EH (cell line): Measurements from ENCODE around the gene PDE4B.
A peak's percentile ranks its signal among the peaks of the same experiment; 100 is the strongest.

Experiments
- DNase-seq: peaks from one replicate; pipeline ENCODE4 v3.0.0-alpha.2; 2015; ENCODE audit warnings: low read depth

Gene PDE4B

GRCh38 chr1:65792669-65793358, at the start of gene PDE4B:
Gene PDE4B, plus strand, starts transcription at chr1:65792895.
- DNase-seq = peak; percentile 48

DNA sequence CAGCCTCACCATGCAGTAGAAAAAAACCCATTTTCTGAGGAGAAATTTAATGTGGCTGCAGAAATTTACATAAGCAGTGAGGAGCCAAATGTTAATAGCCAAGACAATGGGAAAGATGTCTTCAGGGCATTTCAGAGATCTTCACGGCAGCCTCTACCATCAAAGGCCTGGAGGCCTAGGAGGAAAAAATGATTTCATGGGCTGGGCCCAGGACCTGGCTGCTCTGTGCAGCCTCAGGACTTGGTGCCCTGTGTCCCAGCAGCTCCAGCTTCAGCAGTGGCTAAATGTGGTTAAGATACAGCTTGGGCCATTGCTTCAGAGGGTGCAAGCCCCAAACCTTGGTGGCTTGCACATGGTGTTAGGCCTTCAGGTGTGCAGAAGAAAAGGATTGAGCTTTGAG, 48.0 kb upstream of the PDE4B start:
- no peak for DNase-seq

- DNase-seq = no peak
Measured at GRCh38 chr1:65751961-65752360, 40.7 kb upstream of the PDE4B start.

- DNase-seq = peak; percentile 22
Measured at GRCh38 chr1:65756616-65757015, 36.1 kb upstream of the PDE4B start.

- no peak for DNase-seq
Measured at GRCh38 chr1:65757531-65757930, 35.2 kb upstream of the PDE4B start.

GRCh38 chr1:65758128-65758527, 34.6 kb upstream of the PDE4B start:
- no peak for DNase-seq

- no peak for DNase-seq
Measured at GRCh38 chr1:65759516-65759915, 33.2 kb upstream of the PDE4B start.

GRCh38 chr1:65762081-65762862, 30.4 kb upstream of the PDE4B start:
- peak; percentile 83 for DNase-seq

DNA sequence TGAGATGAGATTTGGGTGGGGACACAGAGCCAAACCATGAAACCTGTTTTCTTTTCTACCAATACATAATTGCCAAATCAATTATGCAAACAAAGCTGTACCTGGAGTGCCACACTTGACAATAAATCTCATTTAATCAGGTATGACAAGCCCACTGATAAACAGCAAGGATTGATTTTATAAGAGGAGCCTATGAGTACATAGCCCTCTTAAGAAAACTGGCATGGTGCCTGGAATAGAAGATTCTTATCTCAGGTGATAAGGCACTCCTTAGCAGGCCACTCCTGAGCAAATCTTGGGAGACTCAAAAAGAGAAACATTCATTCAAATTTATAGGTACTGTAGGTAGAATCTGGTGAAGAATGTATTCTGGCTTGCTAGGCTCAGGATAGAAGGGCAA, 28.6 kb upstream of the PDE4B start:
- DNase-seq = no peak

- no peak for DNase-seq
Measured at GRCh38 chr1:65765631-65766030, 27.1 kb upstream of the PDE4B start.

DNA sequence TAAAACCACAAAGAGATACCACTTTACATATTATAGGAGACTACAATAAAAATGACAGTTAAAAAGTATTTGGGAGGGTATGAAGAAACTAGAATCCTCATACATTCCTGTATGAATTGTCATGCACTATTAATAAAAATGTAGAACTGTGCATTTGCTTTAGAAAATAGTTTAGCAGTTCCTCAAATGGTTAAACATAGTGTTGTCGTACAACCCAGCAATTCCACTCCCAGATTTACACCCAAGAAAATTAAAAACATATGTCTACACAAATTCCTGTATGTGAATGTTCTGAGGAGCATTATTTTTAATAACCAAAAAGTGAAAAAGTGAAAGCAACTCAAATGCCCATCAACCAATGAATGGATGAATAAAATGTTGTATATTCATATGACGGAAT, 23.1 kb upstream of the PDE4B start:
- DNase-seq = peak; percentile 89

- no peak for DNase-seq
Measured at GRCh38 chr1:65772607-65773006, 20.1 kb upstream of the PDE4B start.

- DNase-seq = peak; percentile 74
Measured at GRCh38 chr1:65773391-65774123, 19.1 kb upstream of the PDE4B start.

- DNase-seq = no peak
Measured at GRCh38 chr1:65788762-65789161, 3.9 kb upstream of the PDE4B start.

DNA sequence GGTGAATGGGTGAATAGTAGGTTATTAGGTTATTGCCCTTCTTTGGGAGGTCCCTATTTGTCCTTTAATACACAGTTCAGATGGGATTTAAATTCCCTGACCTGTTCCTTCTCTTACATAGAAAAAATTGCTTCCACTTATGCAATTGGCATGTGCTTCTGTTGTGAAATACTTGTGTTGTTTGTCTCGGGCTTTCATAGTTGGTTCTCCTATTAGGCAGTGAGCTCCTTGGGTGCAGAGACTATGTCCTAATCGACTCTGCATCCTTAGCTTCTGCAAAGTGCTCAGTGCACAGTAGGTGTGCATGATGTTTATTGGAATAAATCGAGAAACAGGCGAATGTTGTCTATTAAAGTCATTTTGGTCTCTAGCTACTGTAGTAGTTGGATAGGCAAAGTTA, 1.3 kb upstream of the PDE4B start:
- peak; percentile 34 for DNase-seq

DNA sequence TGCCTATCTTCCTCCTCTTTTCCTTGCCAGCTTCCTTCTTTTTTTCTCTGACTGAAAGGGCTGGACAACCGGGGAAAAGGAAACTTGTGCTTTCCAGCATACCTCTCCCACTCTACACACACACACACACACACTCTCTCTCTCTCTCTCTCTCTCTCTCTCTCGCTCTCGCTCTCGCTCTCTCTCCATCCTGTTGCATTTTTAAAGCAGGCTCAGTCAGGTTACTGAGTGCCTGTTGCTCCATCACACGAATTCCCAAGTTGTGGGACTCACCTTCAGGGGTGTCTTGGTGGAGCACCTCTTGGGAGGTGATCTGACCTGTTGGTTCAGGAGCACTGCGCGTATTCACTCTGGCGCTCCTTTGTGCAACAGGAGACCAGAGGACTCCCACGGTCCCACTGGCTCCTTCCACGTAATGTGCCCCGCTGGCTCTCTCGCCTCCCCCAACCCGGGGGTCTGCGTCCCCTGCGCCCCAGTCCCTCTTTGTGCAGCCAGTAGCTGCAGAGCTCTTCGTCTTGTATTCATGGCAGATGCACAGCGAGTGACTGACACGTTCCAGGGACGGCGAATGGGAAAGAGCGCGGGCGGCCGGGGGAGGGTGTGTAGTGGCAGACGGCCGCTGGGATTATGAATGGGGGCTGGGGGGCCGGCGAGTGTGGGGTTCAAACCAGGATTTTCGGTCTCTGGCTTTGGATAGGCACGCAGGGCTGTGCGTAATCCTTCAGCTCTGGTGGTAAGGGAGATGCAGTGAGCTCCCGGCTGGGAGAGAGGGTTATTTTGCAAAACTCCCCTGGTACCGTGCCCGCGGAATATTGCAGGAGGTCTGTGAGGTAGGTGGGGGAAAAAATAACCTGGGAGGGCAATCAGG, 660 bp upstream of the PDE4B start:
- peak; percentile 16 for DNase-seq

GRCh38 chr1:65793359-65793732, 651 bp downstream of the PDE4B start:
- peak; percentile 29 for DNase-seq

DNA sequence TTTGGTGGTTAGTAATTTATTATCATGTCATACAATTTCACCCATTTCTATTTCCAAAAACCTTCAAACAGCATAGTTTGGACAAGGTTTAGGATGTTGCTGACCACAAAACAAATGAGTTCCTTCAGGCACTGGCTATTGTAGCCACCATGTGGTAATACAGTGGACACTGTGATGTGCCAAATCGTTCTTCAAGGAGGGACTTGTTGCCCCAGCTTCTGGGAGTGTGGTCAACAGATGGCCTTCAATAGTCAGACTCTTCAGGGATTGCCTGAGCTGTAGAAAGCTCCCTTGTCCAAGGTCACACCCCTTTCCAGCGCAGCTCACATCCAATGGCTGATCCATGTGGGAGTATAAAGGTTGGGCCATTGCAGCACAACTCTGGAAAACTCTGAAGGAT, 2.6 kb downstream of the PDE4B start:
- no peak for DNase-seq

- no peak for DNase-seq
Measured at GRCh38 chr1:65799601-65800000, 6.9 kb downstream of the PDE4B start.

GRCh38 chr1:65804584-65804983, 11.9 kb downstream of the PDE4B start:
- no peak for DNase-seq

DNA sequence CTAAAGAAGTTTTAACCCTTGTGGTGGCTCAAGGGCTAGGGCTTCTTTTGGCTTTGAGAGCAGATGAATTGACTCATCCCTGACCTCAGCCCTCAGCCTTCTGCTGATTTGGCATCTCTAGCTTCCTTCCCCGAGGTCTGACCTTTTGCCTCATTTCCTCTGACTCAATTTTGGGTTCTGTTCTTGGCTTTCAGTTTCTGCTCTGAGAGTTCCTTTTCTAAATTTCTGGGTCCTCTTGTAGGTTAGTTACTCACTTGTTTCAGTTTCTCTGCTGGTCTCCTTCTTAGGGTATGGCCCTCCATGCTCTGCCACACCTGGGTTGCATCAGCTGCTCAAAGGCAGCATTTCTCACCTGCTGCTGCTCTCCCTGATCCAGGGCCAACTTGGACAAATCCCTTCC, 19.4 kb downstream of the PDE4B start:
- peak; percentile 93 for DNase-seq

DNA sequence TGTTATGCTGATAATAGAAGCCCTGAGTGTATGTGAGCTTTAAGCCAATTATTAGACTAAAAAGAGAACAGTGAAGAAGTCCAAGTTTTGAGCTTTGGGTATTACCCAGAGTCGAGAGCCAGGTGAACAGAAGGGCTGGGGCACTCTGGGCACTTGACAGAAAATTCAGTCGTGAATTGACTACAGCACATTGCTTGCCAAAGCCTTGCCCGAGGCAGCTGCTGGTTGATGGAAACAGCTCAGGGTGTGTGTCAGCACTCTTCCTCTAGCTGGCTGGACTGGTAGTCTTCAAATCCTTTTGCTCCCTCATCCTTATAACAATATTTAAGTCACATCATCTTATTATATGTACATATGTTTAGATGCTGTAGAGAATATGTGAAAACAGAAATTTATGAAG, 21.3 kb downstream of the PDE4B start:
- peak; percentile 41 for DNase-seq
